H1 (cell line): ENCODE results near the gene ABCA2. TPM values are rescaled to one million over a fixed set of nuclear protein-coding genes. Genes with fewer than 3 reads are reported as not detected.

Experiments used
- CTCF ChIA-PET: fragments of 300-600 bp; sonication (Branson Sonifier 250); formaldehyde crosslinking; loops from one replicate; lab custom pipeline; 2021; ENCODE audit not compliant: partially characterized antibody; lab: Charles Lee
- POLR2A ChIA-PET: fragments of 300-600 bp; sonication (Branson Sonifier 250); formaldehyde crosslinking; loops from one replicate; lab custom pipeline; 2021; ENCODE audit warnings: inconsistent platforms; ENCODE audit not compliant: partially characterized antibody; lab: Charles Lee
- DNase-seq, 2 experiments: peaks; one replicate each; pipeline versions ENCODE4 v3.0.0 to v3.0.0-alpha.2; 2010 to 2022; ENCODE audit warnings: low spot score in 2 of 2, low read depth in 1 of 2, mixed read lengths in 1 of 2
- FAIRE-seq: peaks from 2 replicates; lab custom pipeline; 2011; peaks lifted over from hg19 to GRCh38; lab: Jason Lieb, UNC
- H2AFZ ChIP-seq: 2 replicates; pipeline ENCODE4 v1.8.1; 2012; ENCODE audit warnings: low read length, inconsistent platforms
- H2AK5ac ChIP-seq: 2 replicates; pipeline ENCODE4 v1.6.1; 2013; ENCODE audit warnings: low read depth, low read length
- H2BK120ac ChIP-seq: replicated peaks from 2 replicates; pipeline ENCODE3; 2013; ENCODE audit warnings: low read depth, low read length, inconsistent platforms
- H2BK12ac ChIP-seq: 2 replicates; pipeline ENCODE4 v1.6.1; 2013; ENCODE audit warnings: low read depth, low read length
- H2BK15ac ChIP-seq: 2 replicates; pipeline ENCODE4 v1.6.1; 2013; ENCODE audit warnings: low read length
- H2BK20ac ChIP-seq: 2 replicates; pipeline ENCODE4 v1.6.1; 2013; ENCODE audit warnings: low read length
- H2BK5ac ChIP-seq: 2 replicates; pipeline ENCODE4 v1.6.1; 2013; ENCODE audit warnings: low read depth, low read length
- H3K14ac ChIP-seq: 2 replicates; pipeline ENCODE4 v1.6.1; 2013; ENCODE audit warnings: inconsistent platforms; ENCODE audit not compliant: insufficient read length
- H3K18ac ChIP-seq: 2 replicates; pipeline ENCODE4 v1.6.1; 2013; ENCODE audit warnings: low read length; ENCODE audit errors: extremely low read depth
- H3K23ac ChIP-seq: 2 replicates; pipeline ENCODE4 v1.6.1; 2013; ENCODE audit warnings: inconsistent platforms; ENCODE audit not compliant: insufficient read length
- H3K23me2 ChIP-seq: 2 replicates; pipeline ENCODE4 v1.6.1; 2013; ENCODE audit warnings: low read depth, low read length
- H3K27ac ChIP-seq: 2 replicates; pipeline ENCODE4 v1.6.1; 2011; ENCODE audit warnings: low read depth, low read length, inconsistent platforms
- H3K27me3 ChIP-seq, 4 experiments: replicated peaks in 1 of 4; 1 replicate in 1 of 4; 2 replicates in 3 of 4; pipeline versions ENCODE4 v1.6.1 to v1.8.1; 2011 to 2013; ENCODE audit warnings: low read length in 3 of 4, mild to moderate bottlenecking in 3 of 4, inconsistent platforms in 2 of 4, mixed read lengths in 2 of 4, moderate library complexity in 1 of 4; ENCODE audit not compliant: control insufficient read depth in 3 of 4, insufficient read depth in 3 of 4; ENCODE audit errors: extremely low read depth in 1 of 4
- H3K36me3 ChIP-seq, 4 experiments: 2 replicates each; pipeline versions ENCODE4 v1.6.1 to v1.8.1; 2011 to 2013; ENCODE audit warnings: mild to moderate bottlenecking in 4 of 4, low read length in 3 of 4, moderate library complexity in 2 of 4, control low read depth in 1 of 4, inconsistent platforms in 1 of 4; ENCODE audit not compliant: insufficient read depth in 4 of 4, control insufficient read depth in 2 of 4
- H3K4ac ChIP-seq: replicated peaks from 2 replicates; pipeline ENCODE3; 2013; ENCODE audit warnings: low read length, low read depth, mixed read lengths, inconsistent platforms; ENCODE audit not compliant: insufficient read length
- H3K4me1 ChIP-seq, 4 experiments: replicated peaks in 1 of 4; 1 replicate in 1 of 4; 2 replicates in 3 of 4; pipeline versions ENCODE4 v1.6.1 to v1.8.1; 2011 to 2013; ENCODE audit warnings: low read length in 3 of 4, inconsistent platforms in 2 of 4, mixed read lengths in 1 of 4; ENCODE audit not compliant: insufficient read depth in 4 of 4, control insufficient read depth in 3 of 4
- H3K4me2 ChIP-seq, 2 experiments: 2 replicates each; pipeline versions ENCODE4 v1.6.1 to v1.8.1; 2011 to 2013; ENCODE audit warnings: low read depth in 2 of 2, low read length in 2 of 2, control low read depth in 1 of 2, inconsistent platforms in 1 of 2, mild to moderate bottlenecking in 1 of 2; ENCODE audit not compliant: insufficient read depth in 1 of 2
- H3K4me3 ChIP-seq, 4 experiments: fragments of 200-600, 300-600 bp in 1 of 4; sonication (generic), shearing (Covaris generic), sonication (Bioruptor Twin) in 1 of 4; 2 replicates each; pipeline versions ENCODE4 v1.5.1 to v1.8.1; 2011 to 2016; ENCODE audit warnings: low read length in 4 of 4, low read depth in 3 of 4, control low read depth in 2 of 4, inconsistent platforms in 2 of 4, mild to moderate bottlenecking in 2 of 4, mixed read lengths in 1 of 4, moderate library complexity in 1 of 4; ENCODE audit not compliant: insufficient read depth in 2 of 4; ENCODE audit errors: extremely low read depth in 1 of 4
- H3K56ac ChIP-seq: replicated peaks from 2 replicates; pipeline ENCODE3; 2013; ENCODE audit warnings: low read depth, mild to moderate bottlenecking, mixed read lengths, low read length, inconsistent platforms; ENCODE audit not compliant: insufficient read length
- H3K79me1 ChIP-seq: 2 replicates; pipeline ENCODE4 v1.6.1; 2013; ENCODE audit warnings: low read depth, low read length, control low read depth
- H3K79me2 ChIP-seq, 2 experiments: 2 replicates each; pipeline versions ENCODE4 v1.6.1 to v1.8.1; 2012 to 2013; ENCODE audit warnings: low read length in 2 of 2, mild to moderate bottlenecking in 2 of 2, inconsistent platforms in 1 of 2; ENCODE audit not compliant: insufficient read depth in 2 of 2, control insufficient read depth in 1 of 2
- H3K9ac ChIP-seq, 4 experiments: replicated peaks in 1 of 4; 1 replicate in 1 of 4; 2 replicates in 3 of 4; pipeline versions ENCODE4 v1.6.1 to v1.8.1; 2011 to 2013; ENCODE audit warnings: low read depth in 3 of 4, low read length in 3 of 4, control low read depth in 2 of 4, mild to moderate bottlenecking in 2 of 4, moderate library complexity in 2 of 4, inconsistent platforms in 1 of 4; ENCODE audit errors: extremely low read depth in 1 of 4
- H3K9me3 ChIP-seq, 2 experiments: 2 replicates each; pipeline versions ENCODE4 v1.6.1 to v1.8.1; 2012 to 2013; ENCODE audit warnings: mild to moderate bottlenecking in 2 of 2, moderate library complexity in 2 of 2, control low read depth in 1 of 2, inconsistent platforms in 1 of 2, low read depth in 1 of 2, low read length in 1 of 2, mixed read lengths in 1 of 2; ENCODE audit not compliant: insufficient read depth in 2 of 2
- H4K20me1 ChIP-seq, 2 experiments: replicated peaks in 1 of 2; 2 replicates each; pipeline versions ENCODE3 to v1.8.1; 2011 to 2013; ENCODE audit warnings: inconsistent platforms in 2 of 2, low read length in 2 of 2, mild to moderate bottlenecking in 1 of 2; ENCODE audit not compliant: insufficient read depth in 2 of 2, control insufficient read depth in 1 of 2
- H4K5ac ChIP-seq: 2 replicates; pipeline ENCODE4 v1.6.1; 2013; ENCODE audit warnings: low read length, low read depth, mixed read lengths, inconsistent platforms; ENCODE audit not compliant: insufficient read length
- H4K8ac ChIP-seq: 2 replicates; pipeline ENCODE4 v1.8.0; 2013; ENCODE audit warnings: mild to moderate bottlenecking, moderate library complexity, low read length, inconsistent platforms; ENCODE audit not compliant: insufficient read depth; ENCODE audit errors: extremely low read depth
- H4K91ac ChIP-seq: replicated peaks from 2 replicates; pipeline ENCODE3; 2013; ENCODE audit warnings: low read length, mixed read lengths, inconsistent platforms; ENCODE audit not compliant: insufficient read length
- CREB1 ChIP-seq: IDR thresholded peaks from 2 replicates; pipeline ENCODE4 v1.6.1; 2012; ENCODE audit warnings: inconsistent platforms
- JUND ChIP-seq: IDR thresholded peaks from 2 replicates; pipeline ENCODE4 v1.6.1; 2011; ENCODE audit warnings: mild to moderate bottlenecking, improper control_type of control experiment, low read length
- MAFK ChIP-seq: IDR thresholded peaks from 2 replicates; pipeline ENCODE4 v1.6.1; 2012; ENCODE audit warnings: low read depth, mild to moderate bottlenecking, improper control_type of control experiment, low read length
- TEAD4 ChIP-seq: IDR thresholded peaks from 2 replicates; pipeline ENCODE4 v1.6.1; 2012; ENCODE audit warnings: low read depth, low read length, inconsistent platforms, mixed read lengths
- WGBS, 2 experiments: shearing (Covaris generic) in 1 of 2; methylation state at CpG; one replicate each; pipeline versions ENCODE4 v1.1.6 to v1.1.7; 2013 to 2015; ENCODE audit warnings: low lambda C conversion rate in 2 of 2, mixed read lengths in 2 of 2, inconsistent platforms in 1 of 2, low coverage in 1 of 2, missing lambda C conversion rate in 1 of 2; ENCODE audit not compliant: insufficient replicate concordance in 2 of 2, insufficient coverage in 1 of 2, insufficient read length in 1 of 2; ENCODE audit errors: extremely low coverage in 1 of 2, missing lambda C conversion rate in 1 of 2; 5-methylcytosine and 5-hydroxymethylcytosine counted together
- polyA plus RNA-seq, 7 experiments: library from polyadenylated mRNA; depleted of rRNA in 3 of 7; stranded (reverse) in 5 of 7; unstranded in 2 of 7; fragments of >200 nt in 5 of 7; fragments of 200-250 nt in 2 of 7; gene quantifications; 1 replicate in 5 of 7; 2 replicates in 1 of 7; 4 replicates in 1 of 7; pipeline versions ENCODE4 v1.2.1 to v1.2.3, GENCODE V29; 2011 to 2013; ENCODE audit warnings: missing spikeins in 2 of 7, mixed read lengths in 2 of 7
- total RNA-seq: library from RNA; stranded (reverse); fragmentation: NEBNext Ultra II Directional; extraction: Animal tissue kit (Norgen Biotek cat#: 25700); gene quantifications from 2 replicates; pipeline ENCODE4 v1.2.1, GENCODE V29; 2021
- TF ChIP-seq, protein P1 (sequence below): IDR thresholded peaks from 2 replicates; pipeline ENCODE4 v1.6.1; 2011; ENCODE audit warnings: low read depth, mild to moderate bottlenecking, low read length; ENCODE audit not compliant: insufficient read depth

Gene ABCA2
- total and polyA plus RNA-seq, 2 of the 8 experiments (the other 6 are each of a cell fraction or from before 2014, with no cell fraction given) = 12.5 to 14.3 TPM

DNA sequence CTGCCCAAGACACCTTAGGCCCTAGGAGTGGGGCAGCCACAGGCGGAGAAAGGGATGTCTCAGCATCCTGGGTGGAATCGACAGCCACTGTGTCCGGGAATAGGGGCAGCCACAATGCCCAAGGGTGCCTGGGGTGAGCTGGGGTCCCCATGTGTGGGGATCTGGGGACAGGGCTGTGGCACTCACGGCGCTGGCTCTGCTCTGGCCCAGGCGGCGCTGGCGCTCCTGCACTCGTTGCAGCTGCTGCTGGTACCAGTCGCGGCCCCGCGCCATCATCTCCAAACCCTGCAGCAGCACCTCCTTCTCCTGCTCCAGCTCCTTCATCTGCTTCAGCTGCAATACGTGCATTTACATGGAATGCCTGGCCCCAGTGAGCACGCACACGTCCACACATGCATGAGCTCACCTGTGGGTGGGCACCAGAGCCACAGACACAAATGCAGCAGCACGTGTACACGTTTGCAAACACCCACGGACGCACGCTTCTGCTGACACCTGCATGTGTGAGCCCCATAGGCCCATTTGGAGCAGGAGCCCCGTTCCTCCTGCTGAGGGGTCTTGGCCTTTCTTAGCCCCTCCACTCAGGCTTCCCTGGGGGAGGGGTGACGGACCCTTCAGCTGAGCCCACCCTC lies 37.4 kb upstream of the ABCA2 start:
- no peak overlapping the region for H3K4ac ChIP-seq
- H2BK15ac ChIP-seq = no peak overlapping the region
- H3K23me2 ChIP-seq = peaks cover 7% of the 10 kb centered on the region; the same call in 1 of the 2 replicates
- no peak overlapping the region for H2BK20ac ChIP-seq
- POLR2A ChIA-PET = interaction anchor here (1.1 to 1.5 kb wide), 5 partner anchors 10 to 337 kb away, joined by 3 to 4 read pairs (median 4); no protein-coding TSS in a partner anchor
- no peak for TF ChIP-seq JUND
- TF ChIP-seq, protein P1, sequence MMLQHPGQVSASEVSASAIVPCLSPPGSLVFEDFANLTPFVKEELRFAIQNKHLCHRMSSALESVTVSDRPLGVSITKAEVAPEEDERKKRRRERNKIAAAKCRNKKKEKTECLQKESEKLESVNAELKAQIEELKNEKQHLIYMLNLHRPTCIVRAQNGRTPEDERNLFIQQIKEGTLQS = no peak
- TF ChIP-seq MAFK = no peak
- TF ChIP-seq CREB1 = no peak
- TF ChIP-seq TEAD4 = no peak
- TF ChIP-seq, all 59 proteins: peak for 0
- Histone ChIP-seq H2AK5ac (no peak overlapping the region), H3K18ac (no peak overlapping the region), H3K14ac (no peak overlapping the region), H3K56ac (no peak overlapping the region), H3K4me1 (peaks cover 0 to 18% (median 11%) of the 10 kb centered on the region in 4 experiments; a peak in 5 of 7 replicates), H3K23ac (no peak overlapping the region), H4K8ac (no peak overlapping the region), H3K4me3 (no peak overlapping the region), H2BK5ac (no peak overlapping the region; the same call in 1 of the 2 replicates), H2BK12ac (no peak overlapping the region), H4K20me1 (peaks cover 23 to 25% of the 10 kb centered on the region in 2 experiments), H3K9me3 (no peaks in the 10 kb centered on the region), H3K27me3 (peaks cover 0 to 15% (median 7%) of the 10 kb centered on the region in 4 experiments; a peak in 5 of 7 replicates), H3K79me1 (peaks cover 2% of the 10 kb centered on the region; the same call in 1 of the 2 replicates), H3K79me2 (no peaks in the 10 kb centered on the region), H4K5ac (no peak overlapping the region), H2AFZ (no peak overlapping the region), H3K4me2 (no peak overlapping the region), H2BK120ac (no peak overlapping the region), H3K36me3 (no peaks in the 10 kb centered on the region), H4K91ac (no peak overlapping the region), H3K27ac (no peak overlapping the region), H3K9ac (no peak overlapping the region)
- FAIRE-seq (no peak), DNase-seq (no peak)
- 96% methylated on average over 23 of the region's 23 CpGs; no CpG with 5 or more reads in 1 of the 2 experiments for WGBS, 2 experiments
- CTCF ChIA-PET = interaction anchor here (0.6 to 13.5 kb wide), 18 partner anchors 8 to 324 kb away, joined by 3 to 291 read pairs (median 8); partner anchors contain the start of genes ABCA2, ENTPD2, FUT7 and MAN1B1
